Endothelial cell of umbilical vein (primary cell): Measurements from ENCODE around the gene CPA4.

Source experiments
- CTCF ChIP-seq, 2 donors: IDR thresholded peaks; 1 replicate in 1 of 2; 2 replicates in 1 of 2; pipeline ENCODE4 v1.5.1; 2011; ENCODE audit warnings: low read length in 2 of 2, mild to moderate bottlenecking in 2 of 2, moderate library complexity in 2 of 2, control low read depth in 1 of 2, inconsistent platforms in 1 of 2, low read depth in 1 of 2; ENCODE audit not compliant: insufficient read depth in 1 of 2; ENCODE audit errors: extremely low read depth in 1 of 2
- EZH2 ChIP-seq: IDR thresholded peaks from 2 replicates; pipeline ENCODE4 v1.6.1; 2012; ENCODE audit warnings: borderline replicate concordance, low read depth, mild to moderate bottlenecking, moderate library complexity, low read length, inconsistent platforms; ENCODE audit not compliant: severe bottlenecking
- MAX ChIP-seq: IDR thresholded peaks from 2 replicates; pipeline ENCODE4 v1.6.1; 2011; ENCODE audit not compliant: insufficient read depth, insufficient read length
- MYC ChIP-seq: IDR thresholded peaks from one replicate; pipeline ENCODE4 v1.6.1; 2011; ENCODE audit warnings: mild to moderate bottlenecking, low read depth, low read length
- POLR2A ChIP-seq: IDR thresholded peaks from 2 replicates; pipeline ENCODE4 v1.6.1; 2012; ENCODE audit warnings: low read depth, mild to moderate bottlenecking, control low read depth, low read length
- POLR2AphosphoS5 ChIP-seq: IDR thresholded peaks from 2 replicates; pipeline ENCODE4 v1.6.1; 2012; ENCODE audit warnings: low read depth, mild to moderate bottlenecking, control low read depth, low read length, moderate library complexity; ENCODE audit not compliant: insufficient read depth

- no peak for TF ChIP-seq CTCF (IDR thresholded peaks at IDR 0.05; ENCODE audit: extremely low read depth in 1 of 2, insufficient read depth in 1 of 2, low read depth in 1 of 2, low read length in 2 of 2)
- no peak for TF ChIP-seq EZH2
- TF ChIP-seq POLR2A: no peak
- TF ChIP-seq MAX: no peak
- no peak for TF ChIP-seq POLR2AphosphoS5
- TF ChIP-seq MYC: no peak
These were observed 60.2 kb downstream of the CPA4 start for GRCh38 chr7:130353196-130353595.
